ENCODE measurements around the gene TANC1. TPM values are rescaled to one million over a fixed set of nuclear protein-coding genes. Genes with fewer than 3 reads are reported as not detected.
A peak's percentile ranks its signal among the peaks of the same experiment; 100 is the strongest.
"Not testable (repeated sequence)": the region's sequence is repeated elsewhere in the genome, so short reads cannot be mapped to it uniquely, and the experiment has no call there.

TANC1 gene
- total and polyA plus RNA-seq, 12 donors = 17.8 to 90.5 (median 70.0) TPM

DNA sequence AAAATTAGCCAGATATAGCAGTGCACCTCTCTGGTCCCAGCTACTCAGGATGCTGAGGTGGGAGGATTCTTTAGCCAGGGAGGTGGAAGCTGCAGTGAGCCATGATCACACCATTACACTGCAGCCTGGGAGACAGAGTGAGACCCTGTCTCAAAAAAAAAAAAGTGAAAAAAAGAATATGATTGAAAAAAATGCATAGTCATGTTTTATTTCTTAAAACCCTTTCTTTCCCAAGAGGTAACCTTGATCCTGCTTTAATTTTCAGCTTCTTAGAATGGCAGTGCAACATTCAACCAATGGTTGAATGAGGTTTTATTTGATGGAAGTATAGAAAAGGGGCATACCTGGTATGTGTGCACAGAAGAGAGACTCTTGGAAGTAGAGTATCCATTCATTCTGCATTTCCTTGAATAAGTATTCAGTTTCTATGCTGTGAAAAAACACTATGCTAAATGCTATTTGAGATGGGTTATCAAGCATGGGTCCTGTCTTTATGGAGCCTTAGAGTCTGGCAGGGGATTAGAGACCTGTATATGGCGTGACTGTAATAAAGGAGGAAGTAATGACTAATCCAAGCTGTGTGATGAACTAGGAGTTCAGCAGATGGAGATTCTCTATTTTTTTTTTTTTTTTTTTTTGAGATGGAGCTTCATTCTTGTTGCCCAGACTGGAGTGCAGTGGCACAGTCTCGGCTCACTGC lies 171.8 kb downstream of the TANC1 start:
- no peak overlapping the region for H3K4me3 ChIP-seq
- peaks cover 0 to 3% (median 0%) of the 10 kb centered on the region in 9 donors for H3K36me3 ChIP-seq
- H3K27me3 ChIP-seq = no peaks in the 10 kb centered on the region
- intact Hi-C loops (cut with DNase I) = no loop called here
- no peak for ATAC-seq
- 83 to 86% methylated on average over 2 of the region's 2 CpGs for WGBS, 2 donors
- peak overlapping the region in 7 of 10 donors; percentile 21 to 93 (median 85) for H3K27ac ChIP-seq
- no peak for DNase-seq
- no peaks in the 10 kb centered on the region for H3K9me3 ChIP-seq
- peaks cover 4 to 86% (median 56%) of the 10 kb centered on the region in 9 donors for H3K4me1 ChIP-seq
- TF ChIP-seq, protein P1, sequence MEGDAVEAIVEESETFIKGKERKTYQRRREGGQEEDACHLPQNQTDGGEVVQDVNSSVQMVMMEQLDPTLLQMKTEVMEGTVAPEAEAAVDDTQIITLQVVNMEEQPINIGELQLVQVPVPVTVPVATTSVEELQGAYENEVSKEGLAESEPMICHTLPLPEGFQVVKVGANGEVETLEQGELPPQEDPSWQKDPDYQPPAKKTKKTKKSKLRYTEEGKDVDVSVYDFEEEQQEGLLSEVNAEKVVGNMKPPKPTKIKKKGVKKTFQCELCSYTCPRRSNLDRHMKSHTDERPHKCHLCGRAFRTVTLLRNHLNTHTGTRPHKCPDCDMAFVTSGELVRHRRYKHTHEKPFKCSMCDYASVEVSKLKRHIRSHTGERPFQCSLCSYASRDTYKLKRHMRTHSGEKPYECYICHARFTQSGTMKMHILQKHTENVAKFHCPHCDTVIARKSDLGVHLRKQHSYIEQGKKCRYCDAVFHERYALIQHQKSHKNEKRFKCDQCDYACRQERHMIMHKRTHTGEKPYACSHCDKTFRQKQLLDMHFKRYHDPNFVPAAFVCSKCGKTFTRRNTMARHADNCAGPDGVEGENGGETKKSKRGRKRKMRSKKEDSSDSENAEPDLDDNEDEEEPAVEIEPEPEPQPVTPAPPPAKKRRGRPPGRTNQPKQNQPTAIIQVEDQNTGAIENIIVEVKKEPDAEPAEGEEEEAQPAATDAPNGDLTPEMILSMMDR (IDR thresholded peaks at IDR 0.05) = no peak

DNA sequence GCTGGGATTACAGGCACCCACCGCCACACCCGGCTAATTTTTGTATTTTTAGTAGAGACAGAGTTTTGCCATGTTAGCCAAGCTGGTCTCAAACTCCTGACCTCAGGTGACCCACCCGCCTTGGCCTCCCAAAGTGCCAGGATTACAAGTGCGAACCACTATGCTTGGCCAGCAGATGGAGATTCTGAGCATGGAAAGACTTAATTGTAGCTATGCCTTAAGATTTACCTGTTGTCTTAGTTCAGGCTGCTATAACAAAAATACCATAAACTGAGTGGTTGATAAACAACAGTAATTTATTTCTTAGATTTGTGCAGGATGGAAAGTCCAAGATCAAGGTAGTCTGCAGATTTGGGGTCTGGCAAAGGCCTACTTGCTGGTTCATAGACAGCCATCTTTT lies 172.4 kb downstream of the TANC1 start:
- DNase-seq; H3K27me3 ChIP-seq; H3K36me3 ChIP-seq; ATAC-seq; H3K9me3 ChIP-seq; H3K4me3 ChIP-seq; intact Hi-C loops (cut with DNase I): not testable (repeated sequence)
- Histone ChIP-seq H3K4me1 (peaks cover 0 to 86% (median 55%) of the 10 kb centered on the region in 9 donors), H3K27ac (peak overlapping the region in 3 of 10 donors; percentile 2 to 33 (median 10))
- WGBS, 2 donors = 94 to 98% methylated on average over 4 of the region's 4 CpGs

DNA sequence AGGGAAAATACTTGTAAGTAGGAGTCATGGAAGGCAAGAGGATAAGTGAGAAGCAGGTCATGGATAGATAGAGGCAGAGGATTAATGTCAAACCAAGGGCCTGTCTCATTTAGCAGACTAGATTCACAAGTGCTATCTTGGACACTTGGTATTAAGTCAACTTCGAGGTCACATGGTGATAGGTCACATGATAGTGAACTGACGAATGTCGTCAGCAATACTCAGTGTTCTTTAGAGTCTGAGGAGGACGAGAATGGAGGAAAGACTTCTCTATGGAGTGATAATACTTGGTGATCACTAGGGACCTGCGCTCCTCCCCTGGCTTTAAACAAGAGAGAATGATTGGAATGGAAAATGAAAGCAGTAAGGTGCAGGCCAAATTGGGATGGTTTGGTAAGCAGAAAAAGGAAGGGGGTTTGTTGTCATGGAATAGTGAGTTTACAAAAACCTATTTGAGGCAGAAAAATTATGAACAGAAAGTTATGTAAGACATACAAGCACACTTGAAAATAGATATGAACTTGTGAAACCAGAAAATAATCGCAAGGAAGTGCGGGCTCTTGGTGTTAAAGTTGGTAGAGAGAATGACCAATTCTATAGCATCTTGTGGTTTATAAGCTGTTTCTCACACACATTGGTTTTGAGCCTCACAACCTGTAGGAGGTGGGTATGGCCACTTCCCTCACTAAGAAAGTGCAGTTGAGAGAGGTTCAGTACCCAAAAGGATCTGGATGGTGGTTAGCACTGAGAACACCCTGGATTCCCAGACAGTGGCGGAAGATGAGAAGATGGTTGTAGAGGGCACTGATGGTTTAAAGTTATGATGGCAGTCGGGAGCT lies 176.6 kb downstream of the TANC1 start:
- Histone ChIP-seq H3K27ac (peak overlapping the region in 4 of 10 donors; percentile 6 to 82 (median 12)), H3K9me3 (no peaks in the 10 kb centered on the region), H3K36me3 (peaks cover 0 to 4% (median 0%) of the 10 kb centered on the region in 9 donors), H3K27me3 (no peaks in the 10 kb centered on the region), H3K4me3 (no peak overlapping the region), H3K4me1 (peaks cover 10 to 87% (median 53%) of the 10 kb centered on the region in 9 donors)
- TF ChIP-seq, protein P1 (IDR thresholded peaks at IDR 0.05) = no peak
- peak in 1 of 8 donors; percentile 18 for ATAC-seq
- WGBS, 2 donors = 75 to 82% methylated on average over 9 of the region's 9 CpGs
- no peak for DNase-seq
- intact Hi-C loops (cut with DNase I) = no loop called here

DNA sequence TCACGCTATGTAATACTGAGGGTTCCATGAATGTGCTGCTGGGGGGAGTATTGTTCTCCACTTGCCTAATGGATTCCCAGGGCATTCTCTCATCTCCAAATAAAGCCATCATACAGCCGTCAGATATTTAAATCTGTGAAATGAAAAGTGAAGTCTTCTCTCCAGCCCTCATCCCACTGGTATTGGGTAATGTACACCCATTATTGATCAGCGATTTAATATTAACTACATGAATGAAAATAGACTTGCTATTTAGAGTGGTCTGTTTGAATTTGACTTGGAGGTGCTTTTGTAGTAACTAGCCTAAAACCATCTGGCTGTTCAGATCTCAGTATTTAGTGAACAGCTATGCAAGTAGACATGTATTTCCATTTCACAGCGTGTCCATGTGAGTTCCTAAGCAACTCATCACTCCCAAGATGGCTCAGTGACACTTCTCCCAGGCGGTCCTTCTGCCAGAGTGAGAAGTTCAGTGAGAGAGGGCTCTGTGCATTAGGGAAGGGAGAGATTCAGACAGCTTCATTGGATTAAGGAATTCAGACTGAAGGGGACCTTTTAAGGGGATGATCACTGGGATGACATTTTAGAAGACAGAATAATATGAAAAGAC lies 177.4 kb downstream of the TANC1 start:
- H3K9me3 ChIP-seq = no peaks in the 10 kb centered on the region
- intact Hi-C loops (cut with DNase I) = no loop called here
- peaks cover 10 to 87% (median 57%) of the 10 kb centered on the region in 9 donors for H3K4me1 ChIP-seq
- TF ChIP-seq, protein P1 (IDR thresholded peaks at IDR 0.05) = no peak
- WGBS, 2 donors = 78 to 86% methylated on average over 5 of the region's 5 CpGs
- peaks cover 0 to 13% (median 0%) of the 10 kb centered on the region in 9 donors for H3K36me3 ChIP-seq
- H3K27me3 ChIP-seq = no peaks in the 10 kb centered on the region
- peak overlapping the region in 6 of 10 donors; percentile 6 to 83 (median 78) for H3K27ac ChIP-seq
- ATAC-seq (no peak), DNase-seq (no peak)
- no peak overlapping the region for H3K4me3 ChIP-seq
